Bronchial epithelial cell (primary cell): ENCODE measurements around the gene ANKRD40CL. TPM values are rescaled to one million over a fixed set of nuclear protein-coding genes. Genes with fewer than 3 reads are reported as not detected.

Experiments
- DNase-seq: peaks from one replicate; pipeline ENCODE4 v3.0.0-alpha.2; 2010; ENCODE audit warnings: low read depth
- FAIRE-seq: peaks from 2 replicates; lab custom pipeline; 2011; peaks lifted over from hg19 to GRCh38; lab: Jason Lieb, UNC
- H3K27me3 ChIP-seq: 2 replicates; pipeline ENCODE4 v1.5.1; 2011; ENCODE audit warnings: low read length; ENCODE audit not compliant: control insufficient read depth, insufficient read depth
- H3K36me3 ChIP-seq: 2 replicates; pipeline ENCODE4 v1.5.1; 2011; ENCODE audit warnings: low read length; ENCODE audit not compliant: control insufficient read depth, insufficient read depth
- H3K4me3 ChIP-seq: 2 replicates; pipeline ENCODE4 v1.5.1; 2011; ENCODE audit warnings: mild to moderate bottlenecking, low read depth, low read length, control low read depth
- CTCF ChIP-seq: IDR thresholded peaks from 2 replicates; pipeline ENCODE4 v1.5.1; 2011; ENCODE audit warnings: mild to moderate bottlenecking, moderate library complexity, low read length, control low read depth, inconsistent platforms; ENCODE audit not compliant: insufficient read depth, severe bottlenecking
- total RNA-seq: library from RNA; depleted of rRNA; stranded (reverse); fragments of >200 nt; gene quantifications from 2 replicates; pipeline ENCODE4 v1.2.1, GENCODE V29; 2014

The ANKRD40CL gene
- total RNA-seq, 1 donor from 2014 or later, result not detected

DNA sequence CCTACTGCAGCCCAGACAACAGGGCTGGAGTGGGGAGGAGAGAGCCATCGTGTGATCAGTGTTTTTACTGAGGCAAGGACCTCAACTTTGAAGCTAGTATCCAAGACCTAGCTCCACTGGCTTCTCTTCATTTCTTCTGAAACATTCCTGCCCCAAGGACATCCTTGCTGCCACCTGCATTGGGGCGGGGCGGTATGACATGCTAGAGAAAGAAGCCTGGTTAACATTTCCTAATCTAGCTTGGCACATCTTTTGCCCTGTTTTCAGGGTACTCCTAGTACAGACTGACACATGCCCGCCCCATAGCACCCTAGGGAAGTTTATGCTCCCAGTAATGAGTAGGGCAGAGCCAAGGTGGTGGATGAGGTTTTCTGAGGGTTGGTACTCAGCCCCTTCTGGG is 17.8 kb upstream of the ANKRD40CL start:
- H3K36me3 ChIP-seq, result no peaks in the 10 kb centered on the region
- no peak overlapping the region for H3K4me3 ChIP-seq
- H3K27me3 ChIP-seq, result no peaks in the 10 kb centered on the region
- DNase-seq (no peak), FAIRE-seq (no peak)
- TF ChIP-seq CTCF, result no peak

DNA sequence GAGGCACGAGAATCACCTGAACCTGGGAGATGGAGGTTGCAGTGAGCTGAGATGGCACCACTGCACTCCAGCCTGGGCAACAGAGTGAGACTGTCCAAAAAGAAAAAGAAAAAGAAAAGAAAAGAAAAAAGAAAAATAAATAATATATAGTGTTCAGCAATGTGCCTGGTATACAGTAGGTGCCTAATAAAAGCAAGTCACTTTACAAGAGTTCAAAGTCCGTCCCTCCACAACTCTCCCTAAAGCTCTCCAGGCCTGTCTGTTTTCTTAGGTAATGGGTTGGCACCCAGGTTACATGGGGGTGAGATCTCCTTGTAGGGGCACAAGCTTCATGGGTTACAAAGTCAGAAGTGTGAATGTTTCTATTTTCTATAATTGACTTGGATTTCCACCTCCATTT is 16.6 kb upstream of the ANKRD40CL start:
- TF ChIP-seq CTCF, result no peak
- Histone ChIP-seq H3K4me3 (no peak overlapping the region), H3K36me3 (no peaks in the 10 kb centered on the region), H3K27me3 (no peaks in the 10 kb centered on the region)
- DNase-seq (no peak), FAIRE-seq (no peak)

DNA sequence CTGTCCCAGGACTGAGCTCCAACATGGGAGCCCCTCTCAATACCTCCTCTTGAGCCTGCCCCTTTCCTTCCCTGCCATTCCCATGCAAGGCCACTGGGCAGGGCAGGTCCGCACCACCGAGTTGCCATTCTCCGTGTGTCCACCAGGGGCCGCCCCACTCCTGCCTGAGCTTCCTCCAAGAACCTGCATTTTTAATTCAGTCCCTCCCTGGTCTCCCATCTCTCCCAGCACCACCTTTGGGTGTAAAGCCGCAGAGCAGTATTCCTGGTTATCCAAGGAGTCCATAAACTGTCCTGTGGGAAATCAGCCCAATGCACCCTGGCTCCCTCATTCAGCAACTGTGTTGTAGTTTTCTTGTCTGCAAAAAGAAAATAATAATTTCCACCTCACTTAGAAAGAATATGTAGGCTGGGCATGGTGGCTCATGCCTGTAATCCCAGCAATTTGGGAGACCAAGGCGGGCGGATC is 15.9 kb upstream of the ANKRD40CL start:
- Histone ChIP-seq H3K27me3 (no peaks in the 10 kb centered on the region), H3K36me3 (no peaks in the 10 kb centered on the region), H3K4me3 (no peak overlapping the region)
- no peak for FAIRE-seq
- DNase-seq, result peak; percentile 75
- peak; percentile 97 for TF ChIP-seq CTCF

DNA sequence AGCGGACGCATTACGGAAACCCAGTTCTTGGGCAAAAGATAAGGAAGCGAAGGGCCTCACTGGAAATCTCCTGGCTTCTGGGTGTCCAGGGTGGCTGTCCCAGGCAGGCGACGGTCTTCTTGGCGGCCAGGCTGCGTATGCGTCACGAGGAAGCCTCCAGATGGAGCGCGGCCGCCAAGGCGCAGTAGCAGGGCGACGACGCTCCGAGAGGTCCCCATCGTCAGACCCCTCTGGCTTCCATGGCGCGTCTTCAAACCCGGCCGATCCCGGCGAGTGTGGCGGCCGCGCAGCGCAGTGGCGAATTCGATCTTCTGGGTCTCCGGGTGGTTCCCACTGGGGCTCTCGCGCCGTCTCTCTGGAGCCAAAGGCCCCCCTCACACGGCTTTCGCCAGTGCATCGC is 13.8 kb upstream of the ANKRD40CL start:
- no peak overlapping the region for H3K4me3 ChIP-seq
- no peaks in the 10 kb centered on the region for H3K27me3 ChIP-seq
- TF ChIP-seq CTCF, result no peak
- DNase-seq, result no peak
- H3K36me3 ChIP-seq, result no peaks in the 10 kb centered on the region
- FAIRE-seq, result no peak

GRCh38 chr17:50779747-50780353 is 12.5 kb upstream of the ANKRD40CL start:
- no peak for TF ChIP-seq CTCF
- Histone ChIP-seq H3K4me3 (no peak overlapping the region), H3K27me3 (no peaks in the 10 kb centered on the region), H3K36me3 (no peaks in the 10 kb centered on the region)
- DNase-seq, result no peak
- no peak for FAIRE-seq

DNA sequence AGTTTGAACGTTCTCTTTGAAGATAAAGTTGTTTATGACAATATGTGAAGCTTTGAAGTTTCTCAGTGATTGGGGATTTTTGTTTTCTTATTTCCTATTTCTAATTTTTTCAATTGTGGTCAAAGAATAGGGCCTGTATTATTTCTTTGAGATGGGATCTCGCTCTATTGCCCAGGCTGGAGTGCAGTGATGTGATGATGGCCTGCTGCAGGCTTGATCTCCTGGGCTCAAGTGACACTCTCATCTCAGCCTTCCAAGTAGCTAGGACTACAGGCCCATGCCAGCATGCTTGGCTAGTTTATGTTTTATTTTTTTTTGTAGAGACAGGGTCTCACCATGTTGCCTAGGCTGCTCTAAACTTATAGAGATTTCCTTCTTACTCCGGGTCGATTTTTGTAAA is 11.7 kb upstream of the ANKRD40CL start:
- no peaks in the 10 kb centered on the region for H3K36me3 ChIP-seq
- TF ChIP-seq CTCF, result no peak
- no peaks in the 10 kb centered on the region for H3K27me3 ChIP-seq
- H3K4me3 ChIP-seq, result no peak overlapping the region
- FAIRE-seq, result no peak
- no peak for DNase-seq
